ENCODE data around the gene P2RY2. TPM values are rescaled to one million over a fixed set of nuclear protein-coding genes. Genes with fewer than 3 reads are reported as not detected.

Gene P2RY2
- total RNA-seq, 1 donor from 2014 or later, result not detected

- TF ChIP-seq, protein P1, sequence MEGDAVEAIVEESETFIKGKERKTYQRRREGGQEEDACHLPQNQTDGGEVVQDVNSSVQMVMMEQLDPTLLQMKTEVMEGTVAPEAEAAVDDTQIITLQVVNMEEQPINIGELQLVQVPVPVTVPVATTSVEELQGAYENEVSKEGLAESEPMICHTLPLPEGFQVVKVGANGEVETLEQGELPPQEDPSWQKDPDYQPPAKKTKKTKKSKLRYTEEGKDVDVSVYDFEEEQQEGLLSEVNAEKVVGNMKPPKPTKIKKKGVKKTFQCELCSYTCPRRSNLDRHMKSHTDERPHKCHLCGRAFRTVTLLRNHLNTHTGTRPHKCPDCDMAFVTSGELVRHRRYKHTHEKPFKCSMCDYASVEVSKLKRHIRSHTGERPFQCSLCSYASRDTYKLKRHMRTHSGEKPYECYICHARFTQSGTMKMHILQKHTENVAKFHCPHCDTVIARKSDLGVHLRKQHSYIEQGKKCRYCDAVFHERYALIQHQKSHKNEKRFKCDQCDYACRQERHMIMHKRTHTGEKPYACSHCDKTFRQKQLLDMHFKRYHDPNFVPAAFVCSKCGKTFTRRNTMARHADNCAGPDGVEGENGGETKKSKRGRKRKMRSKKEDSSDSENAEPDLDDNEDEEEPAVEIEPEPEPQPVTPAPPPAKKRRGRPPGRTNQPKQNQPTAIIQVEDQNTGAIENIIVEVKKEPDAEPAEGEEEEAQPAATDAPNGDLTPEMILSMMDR (IDR thresholded peaks at IDR 0.05), result no peak
- Mint-ChIP-seq H3K27me3 (ENCODE audit: unreplicated experiment) (no peaks in the 10 kb centered on the region), H3K4me1 (ENCODE audit: unreplicated experiment) (peaks cover 15% of the 10 kb centered on the region), H3K4me3 (ENCODE audit: unreplicated experiment) (no peak overlapping the region), H3K36me3 (ENCODE audit: unreplicated experiment) (no peaks in the 10 kb centered on the region), H3K27ac (ENCODE audit: unreplicated experiment) (no peak overlapping the region), H3K9me3 (ENCODE audit: unreplicated experiment) (no peaks in the 10 kb centered on the region)
- DNase-seq (ENCODE audit: extremely low spot score, unreplicated experiment), result no peak
These were observed 32.0 kb downstream of the P2RY2 start for GRCh38 chr11:73249853-73250783.

- H3K4me3 Mint-ChIP-seq (ENCODE audit: unreplicated experiment), result no peak overlapping the region
- no peaks in the 10 kb centered on the region for H3K36me3 Mint-ChIP-seq (ENCODE audit: unreplicated experiment)
- H3K4me1 Mint-ChIP-seq (ENCODE audit: unreplicated experiment), result peaks cover 6% of the 10 kb centered on the region
- H3K9me3 Mint-ChIP-seq (ENCODE audit: unreplicated experiment), result no peaks in the 10 kb centered on the region
- TF ChIP-seq, protein P1 (IDR thresholded peaks at IDR 0.05), result no peak
- H3K27me3 Mint-ChIP-seq (ENCODE audit: unreplicated experiment), result no peaks in the 10 kb centered on the region
- no peak overlapping the region for H3K27ac Mint-ChIP-seq (ENCODE audit: unreplicated experiment)
- DNase-seq (ENCODE audit: extremely low spot score, unreplicated experiment), result no peak
These were observed 34.6 kb downstream of the P2RY2 start for GRCh38 chr11:73252577-73253191.

GRCh38 chr11:73257342-73258103 lies 39.4 kb downstream of the P2RY2 start:
- no peaks in the 10 kb centered on the region for H3K9me3 Mint-ChIP-seq (ENCODE audit: unreplicated experiment)
- no peak overlapping the region for H3K4me3 Mint-ChIP-seq (ENCODE audit: unreplicated experiment)
- no peaks in the 10 kb centered on the region for H3K36me3 Mint-ChIP-seq (ENCODE audit: unreplicated experiment)
- DNase-seq (ENCODE audit: extremely low spot score, unreplicated experiment), result peak; percentile 70
- peaks cover 3% of the 10 kb centered on the region for H3K27me3 Mint-ChIP-seq (ENCODE audit: unreplicated experiment)
- H3K27ac Mint-ChIP-seq (ENCODE audit: unreplicated experiment), result peak overlapping the region; percentile 94
- TF ChIP-seq, protein P1 (IDR thresholded peaks at IDR 0.05), result no peak
- peaks cover 11% of the 10 kb centered on the region for H3K4me1 Mint-ChIP-seq (ENCODE audit: unreplicated experiment)

GRCh38 chr11:73258104-73259035 lies 40.3 kb downstream of the P2RY2 start:
- Mint-ChIP-seq H3K27ac (ENCODE audit: unreplicated experiment) (peak overlapping the region; percentile 50), H3K9me3 (ENCODE audit: unreplicated experiment) (no peaks in the 10 kb centered on the region), H3K4me3 (ENCODE audit: unreplicated experiment) (no peak overlapping the region), H3K4me1 (ENCODE audit: unreplicated experiment) (peaks cover 11% of the 10 kb centered on the region), H3K36me3 (ENCODE audit: unreplicated experiment) (no peaks in the 10 kb centered on the region), H3K27me3 (ENCODE audit: unreplicated experiment) (peaks cover 8% of the 10 kb centered on the region)
- DNase-seq (ENCODE audit: extremely low spot score, unreplicated experiment), result peak; percentile 72
- TF ChIP-seq, protein P1 (IDR thresholded peaks at IDR 0.05), result no peak

Measured in osteocyte (in vitro differentiated cells).